ENCODE measurements around the gene FOXP3. TPM values are rescaled to one million over a fixed set of nuclear protein-coding genes. Genes with fewer than 3 reads are reported as not detected.

FOXP3 gene
- total RNA-seq, 1 donor from 2014 or later: 13.1 TPM

DNA sequence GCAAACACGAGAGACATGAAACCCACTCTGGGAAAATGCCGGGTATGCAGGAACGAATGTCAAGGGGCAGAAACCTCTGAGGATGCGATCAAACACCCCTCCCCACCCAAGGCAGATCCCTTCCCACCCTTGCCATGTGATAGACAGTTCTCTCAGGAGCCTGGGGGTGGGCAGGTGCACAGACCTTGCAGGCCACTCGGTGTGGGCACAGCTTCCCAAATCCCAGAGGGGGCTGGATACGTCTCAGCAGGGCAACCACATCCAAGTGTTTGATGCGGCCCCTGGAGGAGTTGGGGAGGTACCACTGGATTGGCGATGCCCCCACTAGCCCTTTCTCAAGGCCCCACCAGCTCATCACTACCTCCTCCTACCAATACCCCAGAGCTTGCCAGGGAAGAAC, 54.1 kb downstream of the FOXP3 start:
- no peaks in the 10 kb centered on the region for H3K36me3 Mint-ChIP-seq (ENCODE audit: low read depth)
- H3K4me1 Mint-ChIP-seq: no peaks in the 10 kb centered on the region
- no peak overlapping the region for H3K4me3 Mint-ChIP-seq
- H3K9me3 Mint-ChIP-seq: no peaks in the 10 kb centered on the region
- no peak for DNase-seq
- intact Hi-C loops (cut with micrococcal nuclease): no loop called here
- H3K27ac Mint-ChIP-seq: no peak overlapping the region
- no peaks in the 10 kb centered on the region for H3K27me3 Mint-ChIP-seq

DNA sequence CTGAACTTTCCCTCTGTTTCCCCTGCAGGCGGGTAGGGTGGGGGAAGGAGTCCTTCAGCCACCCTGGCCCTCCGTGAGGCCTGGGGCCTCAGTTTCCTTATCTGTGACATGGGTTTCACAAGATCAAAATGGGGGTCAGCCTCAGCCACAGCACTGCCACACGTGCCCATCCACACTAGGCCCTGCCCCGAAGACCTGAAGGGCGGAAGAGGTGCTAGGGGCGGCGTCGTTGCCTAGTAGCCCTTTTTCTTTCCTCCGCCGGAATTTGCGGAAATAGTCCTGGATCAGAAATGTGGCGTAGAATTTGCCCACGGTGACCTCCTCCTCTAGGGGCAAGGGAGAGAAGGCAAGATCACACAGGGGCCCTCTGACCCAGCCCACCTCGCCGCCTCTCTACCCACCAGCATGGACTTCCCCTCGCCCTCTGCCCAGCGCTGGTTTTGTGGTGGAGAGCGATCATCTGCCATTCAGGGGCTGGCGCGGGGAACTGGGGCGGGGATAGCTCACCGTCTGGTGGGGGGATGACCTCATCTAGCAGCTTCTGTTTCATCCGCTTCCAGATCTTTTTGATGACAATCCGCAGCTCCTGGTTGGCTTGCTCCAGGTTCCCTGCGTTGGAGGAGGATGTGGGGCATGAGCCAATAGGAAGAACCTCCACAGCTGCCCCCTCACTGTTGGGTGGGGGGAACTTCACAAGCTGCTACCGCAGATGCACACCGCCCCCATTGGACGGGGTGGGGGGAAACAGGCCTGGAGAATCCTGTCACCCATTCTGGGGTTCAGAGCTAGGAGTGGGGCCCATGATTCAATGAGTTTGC, 54.9 kb downstream of the FOXP3 start:
- H3K4me3 Mint-ChIP-seq: no peak overlapping the region

DNA sequence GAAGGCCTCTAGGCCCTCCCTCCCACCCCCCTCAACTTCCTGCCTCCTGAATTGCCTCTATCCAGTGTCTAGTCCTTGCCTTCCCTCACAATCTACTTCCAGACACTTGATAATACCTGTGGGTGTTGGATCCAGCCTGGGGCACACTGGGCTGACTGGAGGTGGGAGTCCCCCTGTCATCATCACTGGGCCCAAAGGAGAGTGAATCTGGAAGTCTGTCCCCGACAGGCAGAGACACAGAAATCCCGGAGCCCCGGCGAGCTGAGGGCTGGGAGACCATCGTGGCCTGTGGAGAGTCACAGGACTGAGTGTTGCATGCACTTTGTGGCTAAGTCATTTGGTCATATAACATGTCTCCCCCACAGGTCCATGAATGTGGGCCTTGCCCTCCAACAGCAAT, 56.1 kb downstream of the FOXP3 start:
- DNase-seq: no peak
- H3K4me3 Mint-ChIP-seq: no peak overlapping the region
- no peaks in the 10 kb centered on the region for H3K36me3 Mint-ChIP-seq (ENCODE audit: low read depth)
- no peak overlapping the region for H3K27ac Mint-ChIP-seq
- H3K4me1 Mint-ChIP-seq: no peaks in the 10 kb centered on the region
- H3K27me3 Mint-ChIP-seq: no peaks in the 10 kb centered on the region
- H3K9me3 Mint-ChIP-seq: no peaks in the 10 kb centered on the region
- intact Hi-C loops (cut with micrococcal nuclease): no loop called here

More for the DNA sequence above, 54.9 kb downstream of the FOXP3 start:
- no peaks in the 10 kb centered on the region for H3K4me1 Mint-ChIP-seq
- H3K27me3 Mint-ChIP-seq: no peaks in the 10 kb centered on the region
- no peaks in the 10 kb centered on the region for H3K9me3 Mint-ChIP-seq
- H3K27ac Mint-ChIP-seq: no peak overlapping the region
- intact Hi-C loops (cut with micrococcal nuclease): no loop called here
- H3K36me3 Mint-ChIP-seq (ENCODE audit: low read depth): no peaks in the 10 kb centered on the region
- no peak for DNase-seq

DNA sequence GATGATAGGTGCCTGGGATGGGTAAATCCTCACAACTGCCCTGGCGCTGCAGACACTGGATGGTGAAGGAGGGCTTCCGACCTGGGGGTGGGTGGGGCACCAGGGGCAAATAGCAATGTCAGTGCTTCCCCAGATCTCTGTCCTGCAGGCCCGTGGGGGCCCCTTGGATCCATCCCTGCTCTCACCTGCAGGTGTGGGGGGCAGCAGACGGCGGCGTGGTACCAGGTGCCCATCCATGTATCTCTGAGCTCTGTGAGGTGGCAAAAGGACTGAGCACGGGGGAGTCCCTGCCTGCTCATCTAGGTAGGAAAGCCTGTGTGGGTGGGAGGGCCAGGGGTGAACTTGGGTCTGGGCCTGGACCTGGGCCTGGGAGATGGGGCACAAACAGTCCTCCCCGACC, 58.0 kb downstream of the FOXP3 start:
- Mint-ChIP-seq H3K4me1 (no peaks in the 10 kb centered on the region), H3K4me3 (no peak overlapping the region), H3K9me3 (no peaks in the 10 kb centered on the region), H3K36me3 (ENCODE audit: low read depth) (no peaks in the 10 kb centered on the region), H3K27me3 (no peaks in the 10 kb centered on the region), H3K27ac (no peak overlapping the region)
- intact Hi-C loops (cut with micrococcal nuclease): no loop called here
- no peak for DNase-seq

DNA sequence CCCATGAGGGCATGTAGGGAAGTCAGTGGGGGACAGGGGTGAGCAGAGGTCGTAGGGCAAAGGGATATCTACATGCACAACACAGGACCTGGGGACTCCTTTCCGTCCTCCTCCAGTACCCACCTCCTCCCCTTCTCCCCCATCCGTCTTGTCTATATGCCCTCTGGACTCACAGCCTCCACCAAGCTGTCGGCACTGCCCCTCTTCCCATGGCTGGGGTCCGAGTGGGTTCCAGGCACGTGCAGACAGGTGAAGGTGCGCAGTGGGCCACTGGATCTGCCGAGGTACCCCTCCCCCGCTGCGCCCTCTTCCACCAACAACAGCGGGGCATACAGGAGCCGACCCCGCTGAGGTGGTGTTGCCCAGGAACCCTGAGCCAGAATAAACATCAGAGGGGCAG, 59.1 kb downstream of the FOXP3 start:
- H3K4me3 Mint-ChIP-seq: no peak overlapping the region
- no peaks in the 10 kb centered on the region for H3K36me3 Mint-ChIP-seq (ENCODE audit: low read depth)
- intact Hi-C loops (cut with micrococcal nuclease): no loop called here
- DNase-seq: no peak
- H3K4me1 Mint-ChIP-seq: peaks cover 2% of the 10 kb centered on the region
- no peak overlapping the region for H3K27ac Mint-ChIP-seq
- no peaks in the 10 kb centered on the region for H3K9me3 Mint-ChIP-seq
- H3K27me3 Mint-ChIP-seq: no peaks in the 10 kb centered on the region

DNA sequence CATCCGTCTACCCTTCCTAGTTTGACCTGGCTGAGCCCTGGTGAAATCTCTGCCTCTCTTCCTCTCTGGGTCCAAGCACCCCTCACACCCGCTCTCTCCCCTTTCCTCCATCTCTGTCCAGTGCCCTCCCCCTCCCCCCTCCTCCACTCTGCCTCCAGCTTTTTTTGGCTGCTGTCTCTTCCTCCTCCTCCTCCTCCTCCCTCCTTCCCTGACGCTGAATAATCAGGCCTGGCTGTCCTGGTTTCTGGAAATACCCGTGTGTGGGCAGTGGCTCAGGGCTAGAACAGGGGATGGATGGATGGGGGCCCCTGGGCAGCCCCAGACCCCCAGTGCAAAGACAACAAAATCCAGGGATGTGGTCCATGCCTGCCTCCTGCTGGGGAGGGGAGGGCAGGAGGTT, 59.8 kb downstream of the FOXP3 start:
- intact Hi-C loops (cut with micrococcal nuclease): no loop called here
- Mint-ChIP-seq H3K9me3 (no peaks in the 10 kb centered on the region), H3K36me3 (ENCODE audit: low read depth) (no peaks in the 10 kb centered on the region), H3K27ac (no peak overlapping the region), H3K4me3 (no peak overlapping the region), H3K4me1 (peaks cover 2% of the 10 kb centered on the region), H3K27me3 (no peaks in the 10 kb centered on the region)
- DNase-seq: no peak

DNA sequence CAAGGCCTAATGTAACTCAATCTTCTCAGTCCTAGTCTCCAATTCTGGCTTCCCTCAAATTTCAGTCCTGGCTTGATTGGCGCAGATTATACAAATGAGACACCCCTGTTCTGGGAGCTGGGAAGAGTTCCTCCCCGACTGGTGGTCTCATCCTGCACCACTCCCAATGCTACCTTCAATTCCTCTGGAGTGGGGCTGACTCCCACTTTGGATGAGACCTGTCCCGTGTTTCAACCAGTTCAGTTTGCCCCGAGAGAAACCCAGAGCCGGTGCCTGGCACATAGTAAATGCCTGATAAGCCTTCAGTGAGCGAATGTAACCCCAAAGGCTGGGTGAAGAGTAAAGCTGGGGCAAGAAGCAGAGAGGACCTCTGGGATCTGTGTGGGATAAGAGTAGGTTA, 60.5 kb downstream of the FOXP3 start:
- Mint-ChIP-seq H3K27me3 (no peaks in the 10 kb centered on the region), H3K4me1 (peaks cover 5% of the 10 kb centered on the region), H3K27ac (no peak overlapping the region), H3K36me3 (ENCODE audit: low read depth) (no peaks in the 10 kb centered on the region), H3K4me3 (no peak overlapping the region), H3K9me3 (no peaks in the 10 kb centered on the region)
- DNase-seq: no peak
- intact Hi-C loops (cut with micrococcal nuclease): no loop called here

DNA sequence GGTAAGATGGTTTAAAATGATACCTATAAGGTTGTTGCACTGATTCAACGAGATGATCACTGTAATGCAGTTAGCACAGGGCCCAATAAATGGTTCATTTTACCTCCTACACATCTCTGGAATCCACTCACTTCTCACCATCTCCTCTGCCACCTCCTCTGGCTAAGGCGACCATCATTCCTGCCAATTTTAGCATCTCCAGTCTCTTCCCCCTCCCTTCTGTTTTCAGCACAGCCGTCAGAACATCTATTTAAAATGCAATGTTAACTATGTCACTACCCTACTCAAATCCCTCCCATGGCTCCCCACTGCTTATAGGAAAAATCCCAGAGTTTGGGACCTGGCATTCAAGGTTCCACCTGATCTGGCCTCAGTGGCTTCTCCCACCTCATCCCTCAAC, 61.0 kb downstream of the FOXP3 start:
- no peak overlapping the region for H3K4me3 Mint-ChIP-seq
- H3K27me3 Mint-ChIP-seq: no peaks in the 10 kb centered on the region
- intact Hi-C loops (cut with micrococcal nuclease): no loop called here
- no peaks in the 10 kb centered on the region for H3K36me3 Mint-ChIP-seq (ENCODE audit: low read depth)
- peaks cover 10% of the 10 kb centered on the region for H3K4me1 Mint-ChIP-seq
- H3K27ac Mint-ChIP-seq: no peak overlapping the region
- H3K9me3 Mint-ChIP-seq: no peaks in the 10 kb centered on the region
- no peak for DNase-seq

DNA sequence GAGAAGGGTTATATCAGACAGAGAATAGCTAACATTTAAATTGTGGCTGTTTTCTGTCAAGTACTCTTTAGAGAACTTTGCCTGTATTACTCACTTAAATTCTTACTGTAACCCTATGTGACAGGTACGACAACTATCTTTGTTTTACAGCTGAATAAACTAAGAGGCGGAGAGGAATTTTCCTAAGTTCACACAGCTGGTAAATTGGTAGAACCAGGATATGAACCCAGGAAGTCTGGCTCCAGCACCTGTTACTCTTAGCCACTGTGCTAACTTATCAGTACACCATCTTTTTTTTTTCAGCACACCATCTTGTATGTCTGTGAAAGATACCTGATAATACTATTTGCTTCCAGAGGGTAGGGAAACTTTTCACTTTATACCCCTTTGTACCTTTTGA, 62.5 kb downstream of the FOXP3 start:
- Mint-ChIP-seq H3K4me3 (no peak overlapping the region), H3K27ac (no peak overlapping the region), H3K9me3 (no peaks in the 10 kb centered on the region), H3K27me3 (no peaks in the 10 kb centered on the region), H3K4me1 (peaks cover 17% of the 10 kb centered on the region), H3K36me3 (ENCODE audit: low read depth) (no peaks in the 10 kb centered on the region)
- intact Hi-C loops (cut with micrococcal nuclease): no loop called here
- no peak for DNase-seq

Other genes with a start within 250 kb of the FOXP3 start
- gene TFE3, start 221.4 kb downstream of the FOXP3 start, total RNA-seq: 28.8 and 30.8 TPM in 2 replicates
- gene CCDC120, start 205.7 kb downstream of the FOXP3 start, total RNA-seq: 4.4 and 4.5 TPM in 2 replicates
- 12.5 and 15.9 TPM in 2 replicates for gene PRAF2, start 190.7 kb downstream of the FOXP3 start, total RNA-seq
- 38.7 and 40.8 TPM in 2 replicates for gene WDR45, start 184.8 kb downstream of the FOXP3 start, total RNA-seq
- 24.7 TPM in 2 replicates for gene GPKOW, start 141.0 kb downstream of the FOXP3 start, total RNA-seq
- 0.96 and 1.1 TPM in 2 replicates for gene MAGIX, start 102.0 kb downstream of the FOXP3 start, total RNA-seq
- 84.4 and 91.4 TPM in 2 replicates for gene PLP2, start 92.8 kb downstream of the FOXP3 start, total RNA-seq
- 21.9 and 22.7 TPM in 2 replicates for gene PRICKLE3, start 78.3 kb downstream of the FOXP3 start, total RNA-seq
- gene SYP, start 64.5 kb downstream of the FOXP3 start, total RNA-seq: 4.9 and 5.3 TPM in 2 replicates
- 0.07 and 0.14 TPM in 2 replicates for gene CACNA1F, start 31.4 kb downstream of the FOXP3 start, total RNA-seq
- gene CCDC22, start 29.2 kb downstream of the FOXP3 start, total RNA-seq: 25.6 and 25.8 TPM in 2 replicates
- gene PPP1R3F, start 5.1 kb upstream of the FOXP3 start, total RNA-seq: 6.3 and 8.3 TPM in 2 replicates
- gene GAGE10, start 38.9 kb upstream of the FOXP3 start, total RNA-seq: not detected in 2 replicates
- gene GAGE12J, start 57.3 kb upstream of the FOXP3 start, total RNA-seq: not detected in 2 replicates
- not detected in 2 replicates for gene GAGE13, start 66.9 kb upstream of the FOXP3 start, total RNA-seq